SK-N-SH (cell line): ENCODE data around the gene DDRGK1. TPM values are rescaled to one million over a fixed set of nuclear protein-coding genes. Genes with fewer than 3 reads are reported as not detected.

Experiments
- CTCF ChIA-PET: fragments of 300-600, 350-600 bp; formaldehyde crosslinking; extraction: SDS; loops from one replicate; lab custom pipeline; 2021; lab: Yijun Ruan, JAX
- POLR2A ChIA-PET: fragments of 350-600 bp; sonication (Branson Sonifier 250); formaldehyde crosslinking; extraction: SDS; loops from one replicate; lab custom pipeline; 2020; ENCODE audit warnings: antibody characterized with exemption, inconsistent platforms; lab: Yijun Ruan, JAX
- DNase-seq: peaks from one replicate; pipeline ENCODE4 v3.0.0; 2012
- H2AFZ ChIP-seq: fragments of 200-600 bp; sonication (generic); 2 replicates; pipeline ENCODE4 v1.8.1; 2016; ENCODE audit warnings: antibody characterized with exemption, mild to moderate bottlenecking, low read depth
- H3F3A ChIP-seq: fragments of 200-600 bp; sonication (generic); replicated peaks from 2 replicates; pipeline ENCODE3; 2016; ENCODE audit warnings: antibody characterized with exemption, mild to moderate bottlenecking; ENCODE audit not compliant: insufficient read depth
- H3K27ac ChIP-seq, 2 experiments: fragments of 200-500 bp in 1 of 2; fragments of 200-600 bp in 1 of 2; sonication (Bioruptor generic) in 1 of 2; sonication (generic), shearing (Covaris generic) in 1 of 2; 2 replicates each; pipeline versions ENCODE4 v1.5.1 to v1.6.1; 2014 to 2016; ENCODE audit warnings: low read depth in 2 of 2, inconsistent platforms in 1 of 2, low read length in 1 of 2, mild to moderate bottlenecking in 1 of 2, mixed read lengths in 1 of 2
- H3K27me3 ChIP-seq: fragments of 200-600 bp; sonication (generic), shearing (Covaris generic); 2 replicates; pipeline ENCODE4 v1.6.1; 2016; ENCODE audit warnings: mixed run types; ENCODE audit not compliant: insufficient read depth
- H3K36me3 ChIP-seq, 2 experiments: fragments of 200-500 bp in 1 of 2; fragments of 200-600 bp in 1 of 2; sonication (Bioruptor generic) in 1 of 2; sonication (generic) in 1 of 2; replicated peaks in 1 of 2; 2 replicates each; pipeline versions ENCODE3 to v1.5.1; 2014 to 2016; ENCODE audit warnings: low read length in 1 of 2, mild to moderate bottlenecking in 1 of 2; ENCODE audit not compliant: insufficient read depth in 2 of 2, control insufficient read depth in 1 of 2
- H3K4me1 ChIP-seq, 2 experiments: fragments of 200-500 bp in 1 of 2; fragments of 200-600 bp in 1 of 2; sonication (Bioruptor generic) in 1 of 2; sonication (generic), shearing (Covaris generic) in 1 of 2; 2 replicates each; pipeline versions ENCODE4 v1.5.1 to v1.6.1; 2014 to 2016; ENCODE audit warnings: low read depth in 1 of 2, low read length in 1 of 2, mixed run types in 1 of 2; ENCODE audit not compliant: insufficient read depth in 2 of 2, control insufficient read depth in 1 of 2
- H3K4me2 ChIP-seq: fragments of 200-600 bp; sonication (generic), shearing (Covaris generic); 2 replicates; pipeline ENCODE4 v1.6.1; 2017; ENCODE audit warnings: mixed run types
- H3K4me3 ChIP-seq, 2 experiments: fragments of 200-500 bp in 1 of 2; fragments of 200-600 bp in 1 of 2; sonication (Bioruptor generic) in 1 of 2; sonication (generic), shearing (Covaris generic) in 1 of 2; 2 replicates each; pipeline versions ENCODE4 v1.5.1 to v1.8.1; 2014 to 2016; ENCODE audit warnings: low read depth in 2 of 2, inconsistent platforms in 1 of 2, low read length in 1 of 2, mild to moderate bottlenecking in 1 of 2, mixed read lengths in 1 of 2, moderate library complexity in 1 of 2
- H3K79me2 ChIP-seq: fragments of 200-600 bp; sonication (generic); 2 replicates; pipeline ENCODE4 v1.8.1; 2017; ENCODE audit warnings: mild to moderate bottlenecking; ENCODE audit not compliant: insufficient read depth
- H3K9ac ChIP-seq: fragments of 200-600 bp; sonication (generic); 2 replicates; pipeline ENCODE4 v1.6.1; 2017; ENCODE audit warnings: mixed run types
- H3K9me2 ChIP-seq: fragments of 200-600 bp; sonication (generic); 2 replicates; pipeline ENCODE4 v1.6.1; 2017; ENCODE audit warnings: mixed run types
- H3K9me3 ChIP-seq: fragments of 200-600 bp; sonication (generic); 2 replicates; pipeline ENCODE4 v1.6.1; 2017; ENCODE audit warnings: mixed run types, mild to moderate bottlenecking, moderate library complexity
- H4K20me1 ChIP-seq: fragments of 200-600 bp; sonication (generic); 2 replicates; pipeline ENCODE4 v1.6.1; 2017; ENCODE audit warnings: mild to moderate bottlenecking, mixed run types; ENCODE audit not compliant: insufficient read depth
- CTCF ChIP-seq: fragments of 200-600 bp; sonication (generic); IDR thresholded peaks from 2 replicates; pipeline ENCODE4 v1.6.1; 2017; ENCODE audit warnings: antibody characterized with exemption, mild to moderate bottlenecking, moderate library complexity
- ELF1 ChIP-seq: IDR thresholded peaks from 2 replicates; pipeline ENCODE4 v1.4.0; 2012
- EP300 ChIP-seq, 2 experiments: IDR thresholded peaks; 2 replicates each; pipeline versions ENCODE4 v1.4.0 to v1.6.1; 2012; ENCODE audit warnings: borderline replicate concordance in 1 of 2, low read depth in 1 of 2, low read length in 1 of 2
- FOSL2 ChIP-seq: IDR thresholded peaks from 2 replicates; pipeline ENCODE4 v1.4.0; 2012; ENCODE audit warnings: low read depth, mild to moderate bottlenecking, moderate library complexity, borderline replicate concordance
- FOXM1 ChIP-seq: IDR thresholded peaks from 2 replicates; pipeline ENCODE4 v1.4.0; 2012; ENCODE audit warnings: low read depth, mild to moderate bottlenecking
- NFIC ChIP-seq: IDR thresholded peaks from 2 replicates; pipeline ENCODE4 v1.4.0; 2012; ENCODE audit warnings: borderline replicate concordance
- PBX3 ChIP-seq: IDR thresholded peaks from 2 replicates; pipeline ENCODE4; 2012
- POLR2AphosphoS5 ChIP-seq: IDR thresholded peaks from 2 replicates; pipeline ENCODE4 v1.6.1; 2012; ENCODE audit warnings: low read depth, low read length
- RCOR1 ChIP-seq: fragments of 150-350 bp; IDR thresholded peaks from 2 replicates; pipeline ENCODE4 v1.6.1; 2017; ENCODE audit warnings: antibody characterized with exemption, low read length
- REST ChIP-seq: IDR thresholded peaks from 2 replicates; pipeline ENCODE4 v1.6.1; 2012; ENCODE audit warnings: mild to moderate bottlenecking, low read depth, low read length, moderate library complexity
- RFX5 ChIP-seq: IDR thresholded peaks from 2 replicates; pipeline ENCODE4 v1.6.1; 2012; ENCODE audit warnings: mild to moderate bottlenecking, improper control_type of control experiment, low read length
- TCF12 ChIP-seq: IDR thresholded peaks from 2 replicates; pipeline ENCODE4 v1.4.0; 2012
- TEAD4 ChIP-seq: IDR thresholded peaks from 2 replicates; pipeline ENCODE4 v1.4.0; 2012; ENCODE audit warnings: mild to moderate bottlenecking, borderline replicate concordance; ENCODE audit not compliant: insufficient read depth
- USF1 ChIP-seq: IDR thresholded peaks from 2 replicates; pipeline ENCODE4 v1.4.0; 2012; ENCODE audit warnings: low read depth, borderline replicate concordance
- USF2 ChIP-seq: fragments of 150-350 bp; IDR thresholded peaks from 2 replicates; pipeline ENCODE4 v1.6.1; 2017; ENCODE audit warnings: antibody characterized with exemption, low read length, low read depth, borderline replicate concordance
- YY1 ChIP-seq: IDR thresholded peaks from 2 replicates; pipeline ENCODE4 v1.4.0; 2012; ENCODE audit warnings: low read depth, mild to moderate bottlenecking
- WGBS: methylation state at CpG from one replicate; pipeline ENCODE4 v1.1.6; 2017; ENCODE audit warnings: low lambda C conversion rate; 5-methylcytosine and 5-hydroxymethylcytosine counted together
- polyA plus RNA-seq, 3 experiments: library from polyadenylated mRNA; depleted of rRNA; stranded (reverse); fragments of >200 nt; gene quantifications; 2 replicates each; pipeline ENCODE4 v1.2.3, GENCODE V29; 2012

Gene DDRGK1
- polyA plus RNA-seq, 1 of the 3 experiments (the other 2 are of a cell fraction), result 70.6 TPM

GRCh38 chr20:3235666-3236324 lies 31.3 kb upstream of the DDRGK1 start:
- WGBS, result 28% methylated on average over 4 of the region's 4 CpGs
- Histone ChIP-seq H2AFZ (no peak overlapping the region), H3K27ac (no peak overlapping the region), H3K27me3 (peaks cover 16% of the 10 kb centered on the region), H3K4me3 (no peak overlapping the region), H4K20me1 (no peaks in the 10 kb centered on the region), H3K4me2 (no peak overlapping the region), H3K4me1 (peaks cover 0 to 2% of the 10 kb centered on the region in 2 experiments; a peak in 1 of 4 replicates), H3K9ac (no peak overlapping the region), H3K79me2 (no peaks in the 10 kb centered on the region), H3F3A (no peaks in the 10 kb centered on the region), H3K9me2 (no peaks in the 10 kb centered on the region), H3K9me3 (no peaks in the 10 kb centered on the region), H3K36me3 (no peaks in the 10 kb centered on the region)
- TF ChIP-seq POLR2AphosphoS5 (no peak), RFX5 (no peak), TEAD4 (no peak), EP300 (IDR thresholded peaks at IDR 0.05; ENCODE audit: borderline replicate concordance in 1 of 2, low read depth in 1 of 2, low read length in 1 of 2) (no peak), YY1 (no peak), FOSL2 (peak; percentile 85), RCOR1 (no peak), FOXM1 (no peak), ELF1 (no peak), NFIC (peak; percentile 15; the same call in 1 of the 2 replicates), TCF12 (peak; percentile 49; the same call in 1 of the 2 replicates), REST (no peak), USF1 (no peak)
- DNase-seq, result no peak
- CTCF ChIA-PET, result interaction anchor here (1.1 to 1.3 kb wide), 2 partner anchors 15 to 17 kb away, joined by 3 read pairs; no protein-coding TSS in a partner anchor
- POLR2A ChIA-PET, result no interaction called here

GRCh38 chr20:3233991-3234498 lies 29.6 kb upstream of the DDRGK1 start:
- ChIA-PET CTCF (no interaction called here), POLR2A (no interaction called here)
- no peak overlapping the region for H3K4me3 ChIP-seq
- no peaks in the 10 kb centered on the region for H4K20me1 ChIP-seq
- H3K9me3 ChIP-seq, result no peaks in the 10 kb centered on the region
- H3K79me2 ChIP-seq, result no peaks in the 10 kb centered on the region
- H3K4me1 ChIP-seq, result no peaks in the 10 kb centered on the region; a peak in 1 of 4 replicates
- no peaks in the 10 kb centered on the region for H3K36me3 ChIP-seq
- H3K9me2 ChIP-seq, result no peaks in the 10 kb centered on the region
- peaks cover 16% of the 10 kb centered on the region for H3K27me3 ChIP-seq
- no peak overlapping the region for H2AFZ ChIP-seq
- H3K4me2 ChIP-seq, result no peak overlapping the region
- no peaks in the 10 kb centered on the region for H3F3A ChIP-seq
- no peak overlapping the region for H3K9ac ChIP-seq
- WGBS, result 93% methylated on average over 20 of the region's 25 CpGs
- DNase-seq, result no peak
- no peak overlapping the region for H3K27ac ChIP-seq
- no peak for TF ChIP-seq PBX3
- no peak for TF ChIP-seq USF2
- no peak for TF ChIP-seq CTCF
